Measurements from ENCODE around the gene BEX3. TPM values are rescaled to one million over a fixed set of nuclear protein-coding genes. Genes with fewer than 3 reads are reported as not detected.
"Not testable (repeated sequence)": the region's sequence is repeated elsewhere in the genome, so short reads cannot be mapped to it uniquely, and the experiment has no call there.

Gene BEX3
- total RNA-seq, 1 donor from 2014 or later = 424 TPM

- no peak for DNase-seq (ENCODE audit: low read depth)
Observed at GRCh38 chrX:103382877-103383276, 6.5 kb downstream of the BEX3 start.

GRCh38 chrX:103384672-103385071, 8.3 kb downstream of the BEX3 start:
- DNase-seq (ENCODE audit: low read depth) = no peak

- DNase-seq (ENCODE audit: low read depth) = peak; percentile 78
Observed at GRCh38 chrX:103385283-103385830, 9.0 kb downstream of the BEX3 start.

GRCh38 chrX:103386332-103386731, 10.0 kb downstream of the BEX3 start:
- no peak for DNase-seq (ENCODE audit: low read depth)

GRCh38 chrX:103393487-103393886, 17.1 kb downstream of the BEX3 start:
- DNase-seq (ENCODE audit: low read depth) = no peak

- peak; percentile 79 for DNase-seq (ENCODE audit: low read depth)
Observed at GRCh38 chrX:103396186-103396585, 19.8 kb downstream of the BEX3 start.

GRCh38 chrX:103396660-103397059, 20.3 kb downstream of the BEX3 start:
- DNase-seq (ENCODE audit: low read depth) = no peak

- DNase-seq (ENCODE audit: low read depth) = no peak
Observed at GRCh38 chrX:103397707-103398106, 21.4 kb downstream of the BEX3 start.

- DNase-seq (ENCODE audit: low read depth) = peak; percentile 82
Observed at GRCh38 chrX:103398421-103398864, 22.1 kb downstream of the BEX3 start.

- DNase-seq (ENCODE audit: low read depth) = no peak
Observed at GRCh38 chrX:103399744-103400143, 23.4 kb downstream of the BEX3 start.

- peak; percentile 77 for DNase-seq (ENCODE audit: low read depth)
Observed at GRCh38 chrX:103400931-103401330, 24.6 kb downstream of the BEX3 start.

GRCh38 chrX:103404231-103405008, 28.1 kb downstream of the BEX3 start:
- DNase-seq (ENCODE audit: low read depth) = peak; percentile 84

GRCh38 chrX:103405009-103405333, 28.6 kb downstream of the BEX3 start:
- no peak for DNase-seq (ENCODE audit: low read depth)

- DNase-seq (ENCODE audit: low read depth) = no peak
Observed at GRCh38 chrX:103406256-103406655, 29.9 kb downstream of the BEX3 start.

- DNase-seq (ENCODE audit: low read depth) = no peak
Observed at GRCh38 chrX:103407776-103408175, 31.4 kb downstream of the BEX3 start.

GRCh38 chrX:103411721-103412120, 35.4 kb downstream of the BEX3 start:
- DNase-seq (ENCODE audit: low read depth) = not testable (repeated sequence)

GRCh38 chrX:103413705-103414387, 37.5 kb downstream of the BEX3 start:
- no peak for DNase-seq (ENCODE audit: low read depth)

GRCh38 chrX:103414561-103414960, 38.2 kb downstream of the BEX3 start:
- no peak for DNase-seq (ENCODE audit: low read depth)

- no peak for DNase-seq (ENCODE audit: low read depth)
Observed at GRCh38 chrX:103415068-103415467, 38.7 kb downstream of the BEX3 start.

- DNase-seq (ENCODE audit: low read depth) = no peak
Observed at GRCh38 chrX:103415528-103415927, 39.2 kb downstream of the BEX3 start.

- DNase-seq (ENCODE audit: low read depth) = no peak
Observed at GRCh38 chrX:103417370-103417769, 41.0 kb downstream of the BEX3 start.

- DNase-seq (ENCODE audit: low read depth) = no peak
Observed at GRCh38 chrX:103417933-103418332, 41.6 kb downstream of the BEX3 start.

GRCh38 chrX:103418811-103419340, 42.5 kb downstream of the BEX3 start:
- DNase-seq (ENCODE audit: low read depth) = no peak

Data from renal cortical epithelial cell (primary cell).